Naive thymus-derived CD8-positive, alpha-beta T cell (primary cell): ENCODE results near the gene RASA2. TPM values are rescaled to one million over a fixed set of nuclear protein-coding genes. Genes with fewer than 3 reads are reported as not detected.

ENCODE experiments used
- polyA plus RNA-seq, 3 donors: library from polyadenylated mRNA; unstranded; fragments of 300-500 nt; fragmentation: Illumina TruSeq; gene quantifications; one replicate each; pipeline ENCODE4 v1.2.3, GENCODE V29; 2021
- total RNA-seq, 8 experiments: library from RNA in 2 of 8; stranded (reverse) in 2 of 8; gene quantifications; one replicate each; pipeline ENCODE4 v1.2.3 and lab custom pipeline; 2021 to 2026

Gene RASA2
- total and polyA plus RNA-seq, 5 experiments from 2014 or later = 55.0 to 124 (median 66.8) TPM

Other genes starting within 250 kb of the RASA2 start
- 10 to 100 TPM; 48.3 to 49.7 TPM for gene ZBTB38, start 118.5 kb upstream of the RASA2 start, total RNA-seq
- gene ZBTB38, start 118.5 kb upstream of the RASA2 start, polyA plus RNA-seq = 100 to 1,000 TPM in 1 of 3 donors, 10 to 100 TPM in 2; 56.5 to 118 (median 60.8) TPM